H1 (cell line): ENCODE results near the gene CCNC.

Experiments used
- CTCF ChIP-seq, 3 experiments: IDR thresholded peaks; 1 replicate in 2 of 3; 2 replicates in 1 of 3; pipeline versions ENCODE4 v1.5.1 to v1.6.1; 2011; ENCODE audit warnings: low read length in 3 of 3, mild to moderate bottlenecking in 3 of 3, inconsistent platforms in 2 of 3, low read depth in 1 of 3, moderate library complexity in 1 of 3; ENCODE audit not compliant: insufficient read depth in 1 of 3; ENCODE audit errors: control extremely low read depth in 1 of 3
- EP300 ChIP-seq, 2 experiments: IDR thresholded peaks; 1 replicate in 1 of 2; 2 replicates in 1 of 2; pipeline ENCODE4 v1.6.1; 2011 to 2012; ENCODE audit warnings: low read depth in 2 of 2, low read length in 2 of 2, mild to moderate bottlenecking in 2 of 2, borderline replicate concordance in 1 of 2, inconsistent platforms in 1 of 2, moderate library complexity in 1 of 2
- JUND ChIP-seq: IDR thresholded peaks from 2 replicates; pipeline ENCODE4 v1.6.1; 2011; ENCODE audit warnings: mild to moderate bottlenecking, improper control_type of control experiment, low read length
- POLR2AphosphoS5 ChIP-seq: IDR thresholded peaks from 2 replicates; pipeline ENCODE4 v1.6.1; 2011; ENCODE audit warnings: low read depth, low read length
- RFX5 ChIP-seq: IDR thresholded peaks from 2 replicates; pipeline ENCODE4 v1.6.1; 2011; ENCODE audit warnings: low read depth, low read length, improper control_type of control experiment, borderline replicate concordance
- SP2 ChIP-seq: IDR thresholded peaks from 2 replicates; pipeline ENCODE4 v1.6.1; 2012; ENCODE audit warnings: mild to moderate bottlenecking, low read length, inconsistent platforms
- TEAD4 ChIP-seq: IDR thresholded peaks from 2 replicates; pipeline ENCODE4 v1.6.1; 2012; ENCODE audit warnings: low read depth, low read length, inconsistent platforms, mixed read lengths

GRCh38 chr6:99591673-99592364 lies 23.4 kb upstream of the CCNC start:
- no peak for TF ChIP-seq EP300 (IDR thresholded peaks at IDR 0.05; ENCODE audit: borderline replicate concordance in 1 of 2, low read depth in 2 of 2, low read length in 2 of 2)
- TF ChIP-seq RFX5: no peak
- TF ChIP-seq CTCF (IDR thresholded peaks at IDR 0.05; ENCODE audit: control extremely low read depth in 1 of 3, insufficient read depth in 1 of 3, low read depth in 1 of 3, low read length in 3 of 3): no peak
- no peak for TF ChIP-seq POLR2AphosphoS5
- no peak for TF ChIP-seq SP2
- TF ChIP-seq TEAD4: no peak
- TF ChIP-seq JUND: no peak
